H1 (cell line): Measurements from ENCODE around the gene ACY1. TPM values are rescaled to one million over a fixed set of nuclear protein-coding genes. Genes with fewer than 3 reads are reported as not detected.

Experiments used
- CTCF ChIA-PET: fragments of 300-600 bp; sonication (Branson Sonifier 250); formaldehyde crosslinking; loops from one replicate; lab custom pipeline; 2021; ENCODE audit not compliant: partially characterized antibody; lab: Charles Lee
- POLR2A ChIA-PET: fragments of 300-600 bp; sonication (Branson Sonifier 250); formaldehyde crosslinking; loops from one replicate; lab custom pipeline; 2021; ENCODE audit warnings: inconsistent platforms; ENCODE audit not compliant: partially characterized antibody; lab: Charles Lee
- DNase-seq, 2 experiments: peaks; one replicate each; pipeline versions ENCODE4 v3.0.0 to v3.0.0-alpha.2; 2010 to 2022; ENCODE audit warnings: low spot score in 2 of 2, low read depth in 1 of 2, mixed read lengths in 1 of 2
- FAIRE-seq: peaks from 2 replicates; lab custom pipeline; 2011; peaks lifted over from hg19 to GRCh38; lab: Jason Lieb, UNC
- H2AFZ ChIP-seq: 2 replicates; pipeline ENCODE4 v1.8.1; 2012; ENCODE audit warnings: low read length, inconsistent platforms
- H2AK5ac ChIP-seq: 2 replicates; pipeline ENCODE4 v1.6.1; 2013; ENCODE audit warnings: low read depth, low read length
- H2BK120ac ChIP-seq: replicated peaks from 2 replicates; pipeline ENCODE3; 2013; ENCODE audit warnings: low read depth, low read length, inconsistent platforms
- H2BK12ac ChIP-seq: 2 replicates; pipeline ENCODE4 v1.6.1; 2013; ENCODE audit warnings: low read depth, low read length
- H2BK15ac ChIP-seq: 2 replicates; pipeline ENCODE4 v1.6.1; 2013; ENCODE audit warnings: low read length
- H2BK20ac ChIP-seq: 2 replicates; pipeline ENCODE4 v1.6.1; 2013; ENCODE audit warnings: low read length
- H2BK5ac ChIP-seq: 2 replicates; pipeline ENCODE4 v1.6.1; 2013; ENCODE audit warnings: low read depth, low read length
- H3K14ac ChIP-seq: 2 replicates; pipeline ENCODE4 v1.6.1; 2013; ENCODE audit warnings: inconsistent platforms; ENCODE audit not compliant: insufficient read length
- H3K18ac ChIP-seq: 2 replicates; pipeline ENCODE4 v1.6.1; 2013; ENCODE audit warnings: low read length; ENCODE audit errors: extremely low read depth
- H3K23ac ChIP-seq: 2 replicates; pipeline ENCODE4 v1.6.1; 2013; ENCODE audit warnings: inconsistent platforms; ENCODE audit not compliant: insufficient read length
- H3K23me2 ChIP-seq: 2 replicates; pipeline ENCODE4 v1.6.1; 2013; ENCODE audit warnings: low read depth, low read length
- H3K27ac ChIP-seq: 2 replicates; pipeline ENCODE4 v1.6.1; 2011; ENCODE audit warnings: low read depth, low read length, inconsistent platforms
- H3K27me3 ChIP-seq, 4 experiments: replicated peaks in 1 of 4; 1 replicate in 1 of 4; 2 replicates in 3 of 4; pipeline versions ENCODE4 v1.6.1 to v1.8.1; 2011 to 2013; ENCODE audit warnings: low read length in 3 of 4, mild to moderate bottlenecking in 3 of 4, inconsistent platforms in 2 of 4, mixed read lengths in 2 of 4, moderate library complexity in 1 of 4; ENCODE audit not compliant: control insufficient read depth in 3 of 4, insufficient read depth in 3 of 4; ENCODE audit errors: extremely low read depth in 1 of 4
- H3K36me3 ChIP-seq, 4 experiments: 2 replicates each; pipeline versions ENCODE4 v1.6.1 to v1.8.1; 2011 to 2013; ENCODE audit warnings: mild to moderate bottlenecking in 4 of 4, low read length in 3 of 4, moderate library complexity in 2 of 4, control low read depth in 1 of 4, inconsistent platforms in 1 of 4; ENCODE audit not compliant: insufficient read depth in 4 of 4, control insufficient read depth in 2 of 4
- H3K4ac ChIP-seq: replicated peaks from 2 replicates; pipeline ENCODE3; 2013; ENCODE audit warnings: low read length, low read depth, mixed read lengths, inconsistent platforms; ENCODE audit not compliant: insufficient read length
- H3K4me1 ChIP-seq, 4 experiments: replicated peaks in 1 of 4; 1 replicate in 1 of 4; 2 replicates in 3 of 4; pipeline versions ENCODE4 v1.6.1 to v1.8.1; 2011 to 2013; ENCODE audit warnings: low read length in 3 of 4, inconsistent platforms in 2 of 4, mixed read lengths in 1 of 4; ENCODE audit not compliant: insufficient read depth in 4 of 4, control insufficient read depth in 3 of 4
- H3K4me2 ChIP-seq, 2 experiments: 2 replicates each; pipeline versions ENCODE4 v1.6.1 to v1.8.1; 2011 to 2013; ENCODE audit warnings: low read depth in 2 of 2, low read length in 2 of 2, control low read depth in 1 of 2, inconsistent platforms in 1 of 2, mild to moderate bottlenecking in 1 of 2; ENCODE audit not compliant: insufficient read depth in 1 of 2
- H3K4me3 ChIP-seq, 4 experiments: fragments of 200-600, 300-600 bp in 1 of 4; sonication (generic), shearing (Covaris generic), sonication (Bioruptor Twin) in 1 of 4; 2 replicates each; pipeline versions ENCODE4 v1.5.1 to v1.8.1; 2011 to 2016; ENCODE audit warnings: low read length in 4 of 4, low read depth in 3 of 4, control low read depth in 2 of 4, inconsistent platforms in 2 of 4, mild to moderate bottlenecking in 2 of 4, mixed read lengths in 1 of 4, moderate library complexity in 1 of 4; ENCODE audit not compliant: insufficient read depth in 2 of 4; ENCODE audit errors: extremely low read depth in 1 of 4
- H3K56ac ChIP-seq: replicated peaks from 2 replicates; pipeline ENCODE3; 2013; ENCODE audit warnings: low read depth, mild to moderate bottlenecking, mixed read lengths, low read length, inconsistent platforms; ENCODE audit not compliant: insufficient read length
- H3K79me1 ChIP-seq: 2 replicates; pipeline ENCODE4 v1.6.1; 2013; ENCODE audit warnings: low read depth, low read length, control low read depth
- H3K79me2 ChIP-seq, 2 experiments: 2 replicates each; pipeline versions ENCODE4 v1.6.1 to v1.8.1; 2012 to 2013; ENCODE audit warnings: low read length in 2 of 2, mild to moderate bottlenecking in 2 of 2, inconsistent platforms in 1 of 2; ENCODE audit not compliant: insufficient read depth in 2 of 2, control insufficient read depth in 1 of 2
- H3K9ac ChIP-seq, 4 experiments: replicated peaks in 1 of 4; 1 replicate in 1 of 4; 2 replicates in 3 of 4; pipeline versions ENCODE4 v1.6.1 to v1.8.1; 2011 to 2013; ENCODE audit warnings: low read depth in 3 of 4, low read length in 3 of 4, control low read depth in 2 of 4, mild to moderate bottlenecking in 2 of 4, moderate library complexity in 2 of 4, inconsistent platforms in 1 of 4; ENCODE audit errors: extremely low read depth in 1 of 4
- H3K9me3 ChIP-seq, 2 experiments: 2 replicates each; pipeline versions ENCODE4 v1.6.1 to v1.8.1; 2012 to 2013; ENCODE audit warnings: mild to moderate bottlenecking in 2 of 2, moderate library complexity in 2 of 2, control low read depth in 1 of 2, inconsistent platforms in 1 of 2, low read depth in 1 of 2, low read length in 1 of 2, mixed read lengths in 1 of 2; ENCODE audit not compliant: insufficient read depth in 2 of 2
- H4K20me1 ChIP-seq, 2 experiments: replicated peaks in 1 of 2; 2 replicates each; pipeline versions ENCODE3 to v1.8.1; 2011 to 2013; ENCODE audit warnings: inconsistent platforms in 2 of 2, low read length in 2 of 2, mild to moderate bottlenecking in 1 of 2; ENCODE audit not compliant: insufficient read depth in 2 of 2, control insufficient read depth in 1 of 2
- H4K5ac ChIP-seq: 2 replicates; pipeline ENCODE4 v1.6.1; 2013; ENCODE audit warnings: low read length, low read depth, mixed read lengths, inconsistent platforms; ENCODE audit not compliant: insufficient read length
- H4K8ac ChIP-seq: 2 replicates; pipeline ENCODE4 v1.8.0; 2013; ENCODE audit warnings: mild to moderate bottlenecking, moderate library complexity, low read length, inconsistent platforms; ENCODE audit not compliant: insufficient read depth; ENCODE audit errors: extremely low read depth
- H4K91ac ChIP-seq: replicated peaks from 2 replicates; pipeline ENCODE3; 2013; ENCODE audit warnings: low read length, mixed read lengths, inconsistent platforms; ENCODE audit not compliant: insufficient read length
- KDM1A ChIP-seq: fragments of 200-600, 300-600 bp; sonication (generic); IDR thresholded peaks from 2 replicates; pipeline ENCODE4 v1.7.1; 2016; ENCODE audit warnings: mild to moderate bottlenecking, low read length, borderline replicate concordance
- SAP30 ChIP-seq: fragments of 300-600 bp; sonication (generic); IDR thresholded peaks from 2 replicates; pipeline ENCODE4 v1.7.1; 2012; ENCODE audit warnings: low read length, moderate library complexity, mild to moderate bottlenecking, inconsistent platforms; ENCODE audit not compliant: insufficient read depth, insufficient replicate concordance
- WGBS, 2 experiments: shearing (Covaris generic) in 1 of 2; methylation state at CpG; one replicate each; pipeline versions ENCODE4 v1.1.6 to v1.1.7; 2013 to 2015; ENCODE audit warnings: low lambda C conversion rate in 2 of 2, mixed read lengths in 2 of 2, inconsistent platforms in 1 of 2, low coverage in 1 of 2, missing lambda C conversion rate in 1 of 2; ENCODE audit not compliant: insufficient replicate concordance in 2 of 2, insufficient coverage in 1 of 2, insufficient read length in 1 of 2; ENCODE audit errors: extremely low coverage in 1 of 2, missing lambda C conversion rate in 1 of 2; 5-methylcytosine and 5-hydroxymethylcytosine counted together
- polyA plus RNA-seq, 7 experiments: library from polyadenylated mRNA; depleted of rRNA in 3 of 7; stranded (reverse) in 5 of 7; unstranded in 2 of 7; fragments of >200 nt in 5 of 7; fragments of 200-250 nt in 2 of 7; gene quantifications; 1 replicate in 5 of 7; 2 replicates in 1 of 7; 4 replicates in 1 of 7; pipeline versions ENCODE4 v1.2.1 to v1.2.3, GENCODE V29; 2011 to 2013; ENCODE audit warnings: missing spikeins in 2 of 7, mixed read lengths in 2 of 7
- total RNA-seq: library from RNA; stranded (reverse); fragmentation: NEBNext Ultra II Directional; extraction: Animal tissue kit (Norgen Biotek cat#: 25700); gene quantifications from 2 replicates; pipeline ENCODE4 v1.2.1, GENCODE V29; 2021

The ACY1 gene
- total and polyA plus RNA-seq, 2 of the 8 experiments (the other 6 are each of a cell fraction or from before 2014, with no cell fraction given): 48.3 to 113 TPM

GRCh38 chr3:51954713-51955112 lies 28.6 kb upstream of the ACY1 start:
- Histone ChIP-seq H3K4me3 (no peak overlapping the region), H3K27me3 (peaks cover 15 to 43% (median 35%) of the 10 kb centered on the region in 4 experiments), H2AK5ac (no peak overlapping the region), H3K18ac (no peak overlapping the region), H2BK20ac (no peak overlapping the region), H3K4me1 (peaks cover 0 to 15% (median 7%) of the 10 kb centered on the region in 4 experiments; a peak in 6 of 7 replicates), H3K4ac (no peak overlapping the region), H3K79me2 (no peaks in the 10 kb centered on the region), H2BK5ac (no peak overlapping the region), H3K79me1 (no peaks in the 10 kb centered on the region), H4K20me1 (no peaks in the 10 kb centered on the region), H3K23ac (no peak overlapping the region), H4K8ac (no peak overlapping the region), H3K9ac (no peak overlapping the region), H4K5ac (no peak overlapping the region), H3K9me3 (no peaks in the 10 kb centered on the region), H3K56ac (no peak overlapping the region), H3K4me2 (no peak overlapping the region; a peak in 1 of 4 replicates), H2AFZ (no peak overlapping the region), H2BK15ac (no peak overlapping the region), H2BK120ac (no peak overlapping the region), H3K14ac (no peak overlapping the region), H3K36me3 (no peaks in the 10 kb centered on the region), H4K91ac (no peak overlapping the region), H2BK12ac (0 out of 2 replicates have a peak overlapping the region, but pooled peaks have one; percentile 86), H3K27ac (no peak overlapping the region), H3K23me2 (peaks cover 8% of the 10 kb centered on the region; the same call in 1 of the 2 replicates)
- TF ChIP-seq KDM1A (no peak), SAP30 (no peak)
- ChIA-PET POLR2A (interaction anchor here (0.7 to 15.7 kb wide), 7 partner anchors 8 to 38 kb away, joined by 4 to 148 read pairs (median 13); partner anchors contain the start of genes ABHD14B, ACY1, PARP3 and PCBP4), CTCF (interaction anchor here (1.5 to 5.7 kb wide), 6 partner anchors 8 to 98 kb away, joined by 5 to 29 read pairs (median 7); partner anchors contain the start of genes ABHD14A, ABHD14B, PARP3 and RRP9)
- WGBS, 2 experiments: 88% methylated on average over 1 of the region's 1 CpG; no CpG with 5 or more reads in 1 of the 2 experiments
- no peak for FAIRE-seq
- no peak for DNase-seq
